Astrocyte (in vitro differentiated cells and primary cell): Measurements from ENCODE around the gene HDGFL3.

Experiments used
- EZH2 ChIP-seq: IDR thresholded peaks from 2 replicates; pipeline ENCODE4 v1.6.1; 2012; ENCODE audit warnings: mild to moderate bottlenecking, low read length, inconsistent platforms; ENCODE audit not compliant: insufficient read depth
- TF ChIP-seq, protein P1 (sequence below): IDR thresholded peaks from 2 replicates; pipeline ENCODE4 v1.5.1; 2011; ENCODE audit warnings: low read depth, mild to moderate bottlenecking, inconsistent platforms, low read length, moderate library complexity; ENCODE audit not compliant: insufficient read depth

DNA sequence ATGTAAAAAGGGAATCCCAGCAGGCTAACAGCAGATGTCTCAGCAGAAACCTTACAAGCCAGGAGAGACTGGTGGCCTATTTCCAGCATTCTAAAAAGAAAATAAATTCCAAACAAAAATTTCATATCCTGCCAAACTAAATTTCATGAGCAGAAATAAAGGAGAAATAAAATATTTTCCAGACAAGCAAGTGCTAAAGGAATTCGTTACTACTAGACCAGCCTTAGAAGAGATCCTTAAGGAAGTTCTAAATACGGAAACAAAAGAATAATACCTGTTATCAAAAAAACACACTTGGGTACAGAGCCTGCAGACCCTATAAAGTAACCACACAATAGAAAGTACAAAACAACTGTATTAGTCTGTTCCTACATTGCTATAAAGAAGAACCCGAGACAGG lies 41.4 kb downstream of the HDGFL3 start:
- TF ChIP-seq, protein P1, sequence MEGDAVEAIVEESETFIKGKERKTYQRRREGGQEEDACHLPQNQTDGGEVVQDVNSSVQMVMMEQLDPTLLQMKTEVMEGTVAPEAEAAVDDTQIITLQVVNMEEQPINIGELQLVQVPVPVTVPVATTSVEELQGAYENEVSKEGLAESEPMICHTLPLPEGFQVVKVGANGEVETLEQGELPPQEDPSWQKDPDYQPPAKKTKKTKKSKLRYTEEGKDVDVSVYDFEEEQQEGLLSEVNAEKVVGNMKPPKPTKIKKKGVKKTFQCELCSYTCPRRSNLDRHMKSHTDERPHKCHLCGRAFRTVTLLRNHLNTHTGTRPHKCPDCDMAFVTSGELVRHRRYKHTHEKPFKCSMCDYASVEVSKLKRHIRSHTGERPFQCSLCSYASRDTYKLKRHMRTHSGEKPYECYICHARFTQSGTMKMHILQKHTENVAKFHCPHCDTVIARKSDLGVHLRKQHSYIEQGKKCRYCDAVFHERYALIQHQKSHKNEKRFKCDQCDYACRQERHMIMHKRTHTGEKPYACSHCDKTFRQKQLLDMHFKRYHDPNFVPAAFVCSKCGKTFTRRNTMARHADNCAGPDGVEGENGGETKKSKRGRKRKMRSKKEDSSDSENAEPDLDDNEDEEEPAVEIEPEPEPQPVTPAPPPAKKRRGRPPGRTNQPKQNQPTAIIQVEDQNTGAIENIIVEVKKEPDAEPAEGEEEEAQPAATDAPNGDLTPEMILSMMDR, result no peak
- TF ChIP-seq EZH2, result no peak
